Common myeloid progenitor, CD34-positive (primary cell): Measurements from ENCODE around the gene PBX1.
A peak's percentile ranks its signal among the peaks of the same experiment; 100 is the strongest.

Source experiments
- CTCF ChIA-PET: fragments of 350-600 bp; sonication (Branson Sonifier 250); formaldehyde crosslinking; loops from one replicate; lab custom pipeline; 2021; ENCODE audit warnings: antibody characterized with exemption; lab: Charles Lee
- POLR2A ChIA-PET: fragments of 350-600 bp; sonication (Branson Sonifier 250); formaldehyde crosslinking; loops from one replicate; lab custom pipeline; 2021; ENCODE audit warnings: antibody characterized with exemption; lab: Charles Lee
- DNase-seq, 3 donors: peaks; one replicate each; pipeline versions ENCODE4 v3.0.0 to v3.0.0-alpha.2; 2013
- H3K27ac ChIP-seq, 2 experiments: 1 replicate in 1 of 2; 2 replicates in 1 of 2; pipeline ENCODE4 v1.7.0; 2013; ENCODE audit warnings: inconsistent platforms in 2 of 2, low read length in 2 of 2, mild to moderate bottlenecking in 2 of 2, low read depth in 1 of 2, moderate library complexity in 1 of 2; ENCODE audit not compliant: severe bottlenecking in 2 of 2, insufficient read depth in 1 of 2, poor library complexity in 1 of 2
- H3K27me3 ChIP-seq, 5 experiments: replicated peaks in 2 of 5; 1 replicate in 3 of 5; 2 replicates in 2 of 5; pipeline versions ENCODE4 v1.6.1 to v1.7.0; 2013; ENCODE audit warnings: low read length in 4 of 5, mild to moderate bottlenecking in 2 of 5, moderate library complexity in 2 of 5, inconsistent platforms in 1 of 5; ENCODE audit not compliant: insufficient read depth in 5 of 5, control insufficient read depth in 4 of 5
- H3K36me3 ChIP-seq, 4 experiments: 1 replicate in 2 of 4; 2 replicates in 2 of 4; pipeline versions ENCODE4 v1.6.1 to v1.7.0; 2013; ENCODE audit warnings: low read length in 3 of 4, control low read depth in 1 of 4, mild to moderate bottlenecking in 1 of 4; ENCODE audit not compliant: control insufficient read depth in 4 of 4, insufficient read depth in 4 of 4
- H3K4me1 ChIP-seq, 4 experiments: 1 replicate in 3 of 4; 2 replicates in 1 of 4; pipeline versions ENCODE4 v1.6.1 to v1.7.1; 2013; ENCODE audit warnings: low read length in 3 of 4, mild to moderate bottlenecking in 3 of 4, control low read depth in 1 of 4, inconsistent platforms in 1 of 4, moderate library complexity in 1 of 4; ENCODE audit not compliant: control insufficient read depth in 4 of 4, insufficient read depth in 4 of 4; ENCODE audit errors: control extremely low read depth in 1 of 4
- H3K4me3 ChIP-seq, 7 experiments: 1 replicate in 4 of 7; 2 replicates in 3 of 7; pipeline versions ENCODE4 v1.5.1 to v1.7.0; 2013; ENCODE audit warnings: mild to moderate bottlenecking in 7 of 7, low read length in 6 of 7, moderate library complexity in 6 of 7, inconsistent platforms in 2 of 7, low read depth in 2 of 7, control low read depth in 1 of 7; ENCODE audit not compliant: insufficient read depth in 4 of 7, control insufficient read depth in 1 of 7; ENCODE audit errors: extremely low read depth in 1 of 7
- H3K9me3 ChIP-seq, 5 experiments: 1 replicate in 4 of 5; 2 replicates in 1 of 5; pipeline versions ENCODE4 v1.6.1 to v1.7.1; 2013; ENCODE audit warnings: low read length in 4 of 5, mild to moderate bottlenecking in 2 of 5, inconsistent platforms in 1 of 5, low read depth in 1 of 5, moderate library complexity in 1 of 5; ENCODE audit not compliant: control insufficient read depth in 4 of 5, insufficient read depth in 2 of 5; ENCODE audit errors: control extremely low read depth in 1 of 5
- WGBS: methylation state at CpG from one replicate; pipeline ENCODE4 v1.1.5; 2013; ENCODE audit not compliant: insufficient coverage; 5-methylcytosine and 5-hydroxymethylcytosine counted together

PBX1 gene

DNA sequence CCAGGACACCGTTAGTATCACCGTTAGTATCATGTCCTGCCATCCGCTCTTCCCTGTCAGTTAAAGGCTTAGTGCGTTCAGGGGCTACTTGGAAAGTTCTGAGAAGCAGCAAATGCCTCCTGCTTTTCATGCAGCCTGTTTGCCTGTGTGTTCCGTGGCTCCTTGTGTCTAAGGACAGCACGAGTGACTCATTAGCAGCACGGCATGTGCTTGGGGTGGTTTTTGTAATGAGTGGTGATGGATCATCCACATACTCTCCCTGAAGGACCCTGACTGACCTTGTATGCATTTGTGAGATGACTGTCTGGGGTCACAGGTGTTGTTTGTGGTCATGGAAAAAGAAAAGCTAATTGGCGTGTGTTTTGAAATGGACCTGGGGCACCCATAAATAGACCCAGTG is 221.9 kb downstream of the PBX1 start:
- H3K27ac ChIP-seq = no peak overlapping the region
- DNase-seq = no peak
- WGBS = 99% methylated on average over 5 of the region's 8 CpGs
- H3K4me3 ChIP-seq = no peak overlapping the region
- no peaks in the 10 kb centered on the region for H3K27me3 ChIP-seq
- no peaks in the 10 kb centered on the region for H3K9me3 ChIP-seq
- CTCF ChIA-PET = interaction anchor here (1.1 kb wide), 1 partner anchor 264 kb away, joined by 3 read pairs; no protein-coding TSS in a partner anchor
- no peaks in the 10 kb centered on the region for H3K36me3 ChIP-seq
- POLR2A ChIA-PET = no interaction called here
- peaks cover 0 to 9% (median under 1%) of the 10 kb centered on the region in 4 experiments for H3K4me1 ChIP-seq

GRCh38 chr1:164781972-164782371 is 223.0 kb downstream of the PBX1 start:
- ChIA-PET POLR2A (no interaction called here), CTCF (interaction anchor here (1.1 to 1.9 kb wide), 2 partner anchors 15 to 265 kb away, joined by 3 to 5 read pairs; no protein-coding TSS in a partner anchor)
- no peak overlapping the region for H3K27ac ChIP-seq
- no peak overlapping the region for H3K4me3 ChIP-seq
- no peaks in the 10 kb centered on the region for H3K36me3 ChIP-seq
- H3K9me3 ChIP-seq = no peaks in the 10 kb centered on the region
- WGBS = no CpG with 5 or more reads among the region's 1 CpG
- no peak for DNase-seq
- no peaks in the 10 kb centered on the region for H3K27me3 ChIP-seq
- H3K4me1 ChIP-seq = peaks cover 0 to 15% (median 4%) of the 10 kb centered on the region in 4 experiments

GRCh38 chr1:164783778-164784555 is 225.0 kb downstream of the PBX1 start:
- CTCF ChIA-PET = no interaction called here

DNA sequence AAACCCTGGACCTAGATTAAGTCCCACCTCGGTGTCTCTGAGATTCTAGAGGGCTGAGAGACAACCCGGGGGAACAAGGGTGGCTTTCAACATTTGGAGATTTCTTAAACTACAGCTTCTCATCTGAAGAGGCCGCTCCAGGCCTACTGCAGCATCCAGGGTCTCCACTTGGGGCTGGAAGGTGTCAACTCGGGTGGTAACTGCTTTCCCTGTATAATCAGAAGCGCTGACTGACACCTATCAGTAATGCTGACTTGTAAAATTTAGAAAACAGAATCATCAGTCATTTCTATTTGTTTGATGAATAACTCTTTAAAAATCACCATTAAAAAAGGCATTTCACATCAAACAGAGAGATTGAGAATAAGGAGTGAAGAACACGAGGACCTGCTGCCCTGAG is 226.0 kb downstream of the PBX1 start:
- ChIA-PET POLR2A (no interaction called here), CTCF (no interaction called here)
- DNase-seq = no peak
- Histone ChIP-seq H3K27me3 (no peaks in the 10 kb centered on the region), H3K36me3 (no peaks in the 10 kb centered on the region), H3K9me3 (no peaks in the 10 kb centered on the region), H3K4me3 (no peak overlapping the region), H3K27ac (no peak overlapping the region), H3K4me1 (peaks cover 0 to 25% (median 5%) of the 10 kb centered on the region in 4 experiments)
- WGBS = 90% methylated on average over 3 of the region's 6 CpGs

More at GRCh38 chr1:164783778-164784555, 225.0 kb downstream of the PBX1 start:
- 95% methylated on average over 13 of the region's 13 CpGs for WGBS
- Histone ChIP-seq H3K9me3 (no peaks in the 10 kb centered on the region), H3K4me1 (peaks cover 0 to 25% (median 5%) of the 10 kb centered on the region in 4 experiments), H3K27ac (no peak overlapping the region), H3K36me3 (no peaks in the 10 kb centered on the region), H3K4me3 (no peak overlapping the region), H3K27me3 (no peaks in the 10 kb centered on the region)
- DNase-seq = no peak
- POLR2A ChIA-PET = no interaction called here

DNA sequence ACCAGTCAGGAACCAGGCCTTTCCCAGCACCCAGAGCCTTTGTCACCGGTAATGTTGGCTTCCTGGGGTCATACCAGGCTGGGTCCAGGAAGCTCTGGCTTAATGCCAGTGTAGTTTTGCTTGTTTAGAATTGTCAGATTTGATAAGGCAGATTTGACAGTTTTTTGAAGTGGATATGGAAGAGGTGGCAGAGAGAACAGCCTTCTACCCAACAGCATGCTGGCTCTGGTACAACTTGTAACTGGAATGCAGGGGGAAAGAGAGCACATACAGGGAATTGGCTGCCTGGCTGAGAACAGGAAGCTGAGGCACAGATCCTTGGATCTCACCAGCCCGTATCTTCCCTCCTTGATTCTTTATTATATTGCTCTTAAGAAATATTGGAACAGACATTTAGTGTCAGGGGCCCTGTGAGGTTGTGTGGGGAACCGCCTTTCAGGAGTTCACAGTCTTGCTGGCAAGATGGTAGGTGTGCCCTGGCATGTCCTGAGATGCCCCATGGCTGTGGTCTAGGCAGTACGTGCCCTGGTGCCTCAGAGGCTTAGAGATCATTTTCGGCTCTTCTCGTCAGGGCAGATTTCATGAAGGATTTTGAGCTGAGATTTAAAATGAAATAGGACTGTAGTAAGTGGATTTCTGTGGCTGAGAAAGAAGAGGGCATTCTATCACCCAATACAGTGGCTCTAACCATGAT is 227.0 kb downstream of the PBX1 start:
- no peaks in the 10 kb centered on the region for H3K27me3 ChIP-seq
- DNase-seq = no peak
- POLR2A ChIA-PET = no interaction called here
- no peaks in the 10 kb centered on the region for H3K9me3 ChIP-seq
- WGBS = 50% methylated on average over 2 of the region's 6 CpGs
- H3K36me3 ChIP-seq = no peaks in the 10 kb centered on the region
- H3K4me1 ChIP-seq = peaks cover 0 to 32% (median 7%) of the 10 kb centered on the region in 4 experiments
- CTCF ChIA-PET = interaction anchor here (0.9 to 3.1 kb wide), 10 partner anchors 9 to 597 kb away, joined by 3 to 17 read pairs (median 4); no protein-coding TSS in a partner anchor
- no peak overlapping the region for H3K4me3 ChIP-seq
- H3K27ac ChIP-seq = no peak overlapping the region

DNA sequence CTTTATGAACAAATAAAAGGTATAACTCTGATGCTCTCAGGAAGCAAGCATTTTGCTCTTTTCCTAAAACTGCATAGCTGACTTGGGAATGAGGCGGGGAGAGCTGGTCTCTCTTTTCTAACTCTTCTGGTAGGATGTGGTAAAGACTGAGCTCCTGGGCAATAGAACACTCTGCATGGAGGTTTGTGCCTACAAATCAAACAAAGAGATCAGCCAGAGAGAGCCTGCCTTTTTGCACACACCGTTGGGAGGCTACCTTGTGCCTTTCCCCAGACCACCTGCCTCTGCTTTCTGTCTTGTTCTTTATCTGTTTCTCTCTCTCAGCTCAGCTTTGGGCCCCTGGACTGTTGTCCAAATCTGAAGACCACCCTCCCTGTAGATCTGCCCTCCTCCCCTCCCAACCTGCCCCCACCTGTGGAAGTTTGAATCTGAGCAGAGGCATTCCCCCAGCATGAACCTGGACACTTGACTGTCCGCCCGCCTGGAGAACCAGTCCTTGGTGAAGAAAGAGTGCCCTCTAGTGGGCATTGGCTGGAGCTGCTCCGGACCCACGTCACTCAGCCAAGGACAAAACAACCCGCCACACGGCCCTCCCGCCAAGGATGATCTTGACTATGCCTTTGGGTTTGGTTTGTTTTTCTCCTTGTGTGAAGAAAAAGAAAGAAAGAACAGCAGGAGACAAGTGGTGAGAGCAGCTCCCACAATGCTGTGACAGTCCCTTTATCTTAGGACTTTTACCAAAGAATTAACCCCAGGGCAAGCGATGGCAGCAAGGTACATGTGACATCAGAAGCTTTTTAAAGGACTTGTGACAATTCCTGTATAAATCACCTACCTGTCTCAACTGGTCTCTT is 228.2 kb downstream of the PBX1 start:
- POLR2A ChIA-PET = no interaction called here
- H3K27me3 ChIP-seq = no peaks in the 10 kb centered on the region
- CTCF ChIA-PET = interaction anchor here (0.6 to 3.1 kb wide), 38 partner anchors 9 to 1253 kb away, joined by 3 to 17 read pairs (median 3); no protein-coding TSS in a partner anchor
- peak; percentile 57 to 78 (median 72) for DNase-seq
- peak overlapping the region in 1 of 7 experiments; percentile 11 for H3K4me3 ChIP-seq
- H3K36me3 ChIP-seq = no peaks in the 10 kb centered on the region
- H3K4me1 ChIP-seq = peaks cover 0 to 32% (median 7%) of the 10 kb centered on the region in 4 experiments
- WGBS = 22% methylated on average over 6 of the region's 10 CpGs
- H3K9me3 ChIP-seq = no peaks in the 10 kb centered on the region
- H3K27ac ChIP-seq = no peak overlapping the region
